Lung (tissue), 12 donors: ENCODE measurements around the gene PANK4. TPM values are rescaled to one million over a fixed set of nuclear protein-coding genes. Genes with fewer than 3 reads are reported as not detected.

ENCODE experiments used
- ATAC-seq: fragments of 200-7000 bp; cut with Tn5 transposase; one replicate; pipeline ENCODE4 v1.9.1; 2020; ENCODE audit warnings: moderate number of reproducible peaks; ENCODE audit not compliant: insufficient read depth, low FRiP score
- DNase-seq, 3 donors: peaks; one replicate each; pipeline ENCODE4 v3.0.0-alpha.2; 2013 to 2017
- H3K27ac ChIP-seq, 2 donors: one replicate each; pipeline ENCODE4 v1.5.1; 2013; ENCODE audit warnings: mild to moderate bottlenecking in 2 of 2, moderate library complexity in 2 of 2, control low read depth in 1 of 2, inconsistent platforms in 1 of 2, low read depth in 1 of 2, low read length in 1 of 2
- H3K27me3 ChIP-seq, 3 donors: one replicate each; pipeline ENCODE4 v1.5.1; 2013; ENCODE audit warnings: low read length in 2 of 3; ENCODE audit not compliant: control insufficient read depth in 3 of 3, insufficient read depth in 3 of 3
- H3K36me3 ChIP-seq, 4 donors: one replicate each; pipeline ENCODE4 v1.5.1; 2013; ENCODE audit warnings: low read length in 4 of 4, mild to moderate bottlenecking in 1 of 4, moderate library complexity in 1 of 4; ENCODE audit not compliant: control insufficient read depth in 4 of 4, insufficient read depth in 4 of 4
- H3K4me1 ChIP-seq, 5 donors: one replicate each; pipeline ENCODE4 v1.5.1; 2013; ENCODE audit warnings: low read length in 5 of 5, mild to moderate bottlenecking in 2 of 5, moderate library complexity in 1 of 5; ENCODE audit not compliant: control insufficient read depth in 5 of 5, insufficient read depth in 5 of 5
- H3K4me3 ChIP-seq: one replicate; pipeline ENCODE4 v1.5.1; 2013; ENCODE audit warnings: mild to moderate bottlenecking, control low read depth, moderate library complexity
- H3K9ac ChIP-seq, 2 donors: one replicate each; pipeline ENCODE4 v1.5.1; 2013; ENCODE audit warnings: low read length in 2 of 2, control low read depth in 1 of 2; ENCODE audit not compliant: insufficient read depth in 1 of 2
- H3K9me3 ChIP-seq, 4 donors: one replicate each; pipeline ENCODE4 v1.5.1; 2013; ENCODE audit warnings: low read length in 3 of 4, mild to moderate bottlenecking in 1 of 4, moderate library complexity in 1 of 4; ENCODE audit not compliant: control insufficient read depth in 4 of 4, insufficient read depth in 3 of 4
- WGBS, 2 donors: extraction: QIAGEN DNeasy Blood & Tissue Kit; methylation state at CpG; one replicate each; pipeline ENCODE4 v1.1.7; 2013; 5-methylcytosine and 5-hydroxymethylcytosine counted together
- polyA plus RNA-seq, 2 donors: library from polyadenylated mRNA; stranded (reverse); fragments of 200-250 nt; gene quantifications; one replicate each; pipeline ENCODE4 v1.2.1, GENCODE V29; 2013
- total RNA-seq, 2 donors: library from RNA; depleted of rRNA in 1 of 2; stranded (reverse); fragments of >200 nt in 1 of 2; gene quantifications; one replicate each; pipeline ENCODE4 v1.2.1, GENCODE V29; 2014 to 2021
- TF ChIP-seq, protein P1 (sequence below): IDR thresholded peaks from 2 replicates; pipeline ENCODE4 v1.5.1; 2012; ENCODE audit warnings: mild to moderate bottlenecking; ENCODE audit errors: control extremely low read depth, extremely low read depth
- donor health status: control.
- donor health status: control.
- donor health status: Bipolar disorder and iron deficiency.
- donor health status: healthy.
- donor health status: DM: yes; HTN: yes; CAD: no.

PANK4 gene
- total and polyA plus RNA-seq, 4 donors: 17.6 to 36.3 (median 21.7) TPM

DNA sequence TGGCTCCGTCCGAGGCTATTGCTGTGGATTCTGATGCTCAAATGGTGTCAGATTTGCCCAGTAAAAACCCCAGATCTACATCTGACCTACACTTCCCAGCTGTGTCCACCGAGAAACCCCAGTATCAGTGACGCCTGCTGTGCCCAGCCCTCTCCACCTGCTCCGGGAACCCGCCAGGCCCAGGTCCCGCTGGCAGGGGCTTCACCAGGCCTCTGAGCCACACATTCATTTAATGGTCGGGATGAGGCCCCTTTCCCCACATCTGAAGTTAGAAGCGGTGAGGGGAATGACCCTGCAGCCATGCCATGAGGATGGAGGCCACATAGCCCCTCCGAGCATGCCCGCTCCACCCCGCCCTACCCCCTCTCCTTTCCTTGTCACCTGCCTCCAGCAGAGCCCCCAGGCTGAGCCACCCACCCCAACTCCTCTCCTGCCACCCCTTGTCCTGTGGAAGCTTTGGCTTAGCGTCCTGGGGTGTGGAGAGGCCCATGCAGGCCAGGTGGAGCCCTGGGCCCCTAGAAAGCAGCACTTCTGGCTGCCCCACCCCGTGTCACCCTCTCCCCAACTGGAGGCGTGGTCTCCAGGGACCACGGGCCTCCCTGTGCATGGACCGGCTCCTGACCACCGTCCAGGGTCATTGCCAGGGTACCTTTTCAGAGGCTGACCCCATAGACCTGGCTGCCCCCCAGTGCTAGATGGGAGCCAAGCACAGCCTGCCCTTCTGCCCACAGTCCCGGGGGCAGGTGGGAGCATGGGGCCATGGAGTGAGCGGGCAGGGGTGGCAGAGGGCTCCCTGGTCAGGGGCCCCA, 37.8 kb upstream of the PANK4 start:
- H3K4me1 ChIP-seq: peaks cover 0 to 5% (median 0%) of the 10 kb centered on the region in 5 donors
- no peak overlapping the region for H3K4me3 ChIP-seq
- H3K27ac ChIP-seq: no peak overlapping the region
- H3K36me3 ChIP-seq: peaks cover 0 to 45% (median 0%) of the 10 kb centered on the region in 4 donors
- ATAC-seq: no peak
- no peak for DNase-seq
- no peaks in the 10 kb centered on the region for H3K9me3 ChIP-seq
- H3K9ac ChIP-seq: no peak overlapping the region
- no peaks in the 10 kb centered on the region for H3K27me3 ChIP-seq
- WGBS, 2 donors: 87% methylated on average over 20 of the region's 20 CpGs
- TF ChIP-seq, protein P1, sequence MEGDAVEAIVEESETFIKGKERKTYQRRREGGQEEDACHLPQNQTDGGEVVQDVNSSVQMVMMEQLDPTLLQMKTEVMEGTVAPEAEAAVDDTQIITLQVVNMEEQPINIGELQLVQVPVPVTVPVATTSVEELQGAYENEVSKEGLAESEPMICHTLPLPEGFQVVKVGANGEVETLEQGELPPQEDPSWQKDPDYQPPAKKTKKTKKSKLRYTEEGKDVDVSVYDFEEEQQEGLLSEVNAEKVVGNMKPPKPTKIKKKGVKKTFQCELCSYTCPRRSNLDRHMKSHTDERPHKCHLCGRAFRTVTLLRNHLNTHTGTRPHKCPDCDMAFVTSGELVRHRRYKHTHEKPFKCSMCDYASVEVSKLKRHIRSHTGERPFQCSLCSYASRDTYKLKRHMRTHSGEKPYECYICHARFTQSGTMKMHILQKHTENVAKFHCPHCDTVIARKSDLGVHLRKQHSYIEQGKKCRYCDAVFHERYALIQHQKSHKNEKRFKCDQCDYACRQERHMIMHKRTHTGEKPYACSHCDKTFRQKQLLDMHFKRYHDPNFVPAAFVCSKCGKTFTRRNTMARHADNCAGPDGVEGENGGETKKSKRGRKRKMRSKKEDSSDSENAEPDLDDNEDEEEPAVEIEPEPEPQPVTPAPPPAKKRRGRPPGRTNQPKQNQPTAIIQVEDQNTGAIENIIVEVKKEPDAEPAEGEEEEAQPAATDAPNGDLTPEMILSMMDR: no peak

DNA sequence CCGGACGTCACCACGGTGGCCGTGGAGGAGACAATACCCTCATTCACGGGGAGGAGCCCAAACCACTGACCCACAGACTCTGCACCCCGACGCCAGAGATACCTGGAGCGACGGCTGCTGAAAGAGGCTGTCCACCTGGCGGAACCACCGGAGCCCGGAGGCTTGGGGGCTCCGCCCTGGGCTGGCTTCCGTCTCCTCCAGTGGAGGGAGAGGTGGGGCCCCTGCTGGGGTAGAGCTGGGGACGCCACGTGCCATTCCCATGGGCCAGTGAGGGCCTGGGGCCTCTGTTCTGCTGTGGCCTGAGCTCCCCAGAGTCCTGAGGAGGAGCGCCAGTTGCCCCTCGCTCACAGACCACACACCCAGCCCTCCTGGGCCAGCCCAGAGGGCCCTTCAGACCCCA, 36.8 kb upstream of the PANK4 start:
- TF ChIP-seq, protein P1: no peak
- no peak for DNase-seq
- ATAC-seq: no peak

DNA sequence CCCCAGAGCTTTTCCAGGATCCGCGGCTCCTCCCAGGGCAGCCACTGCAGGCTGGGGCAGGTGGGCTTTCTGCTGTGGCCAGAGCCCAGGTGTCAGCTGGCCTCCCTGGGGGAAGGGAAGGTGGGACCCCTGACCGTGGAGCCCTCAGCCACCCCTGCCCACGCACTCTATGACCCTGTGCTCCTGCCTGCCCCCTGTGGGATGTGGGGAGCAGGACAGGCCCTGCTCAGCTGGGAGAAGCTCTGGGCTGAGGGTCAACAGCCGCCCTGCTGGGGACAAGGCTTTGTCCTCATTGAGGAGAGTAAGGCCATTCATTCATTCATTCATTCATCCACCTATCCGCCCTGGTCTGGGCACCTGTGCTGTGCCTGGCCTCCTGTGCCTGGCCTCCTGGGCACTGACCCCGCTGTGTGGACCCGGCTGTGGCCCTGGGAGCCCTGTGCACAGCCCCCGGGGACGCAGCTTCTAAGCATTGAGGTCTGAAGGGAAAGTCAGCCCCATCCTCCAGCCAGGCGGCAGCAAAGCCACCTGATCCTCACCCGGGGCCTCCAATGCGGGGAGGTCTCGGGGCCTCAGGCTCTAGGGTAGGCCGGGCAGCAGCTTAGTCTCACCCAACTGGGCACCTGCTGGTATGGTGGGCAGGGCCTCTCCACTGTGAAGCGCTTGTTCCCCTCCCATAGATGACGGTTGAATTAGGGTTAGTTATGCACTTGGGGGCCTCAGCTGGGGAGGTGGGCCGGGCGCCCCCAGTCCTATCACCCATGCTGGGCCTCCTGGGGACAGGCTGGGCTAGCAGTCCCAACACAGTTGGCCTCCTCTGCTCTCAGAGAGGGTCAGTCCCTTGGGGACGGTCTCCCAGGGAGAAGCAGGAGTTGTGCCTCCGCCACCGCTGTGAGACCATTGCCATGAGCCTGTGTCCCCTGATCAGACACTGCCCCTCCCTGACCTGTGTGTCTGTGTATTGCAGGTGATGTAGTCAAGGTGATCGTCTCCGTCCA, 35.8 kb upstream of the PANK4 start:
- 95% methylated on average over 24 of the region's 24 CpGs for WGBS, 2 donors

More for the DNA sequence above, 36.8 kb upstream of the PANK4 start:
- Histone ChIP-seq H3K9ac (no peak overlapping the region), H3K4me3 (no peak overlapping the region), H3K9me3 (no peaks in the 10 kb centered on the region), H3K4me1 (peaks cover 0 to 13% (median 0%) of the 10 kb centered on the region in 5 donors), H3K27ac (no peak overlapping the region), H3K36me3 (peaks cover 0 to 53% (median 0%) of the 10 kb centered on the region in 4 donors), H3K27me3 (no peaks in the 10 kb centered on the region)
- WGBS, 2 donors: 88 to 91% methylated on average over 17 to 18 of the region's 18 CpGs

More for the DNA sequence above, 35.8 kb upstream of the PANK4 start:
- ATAC-seq (no peak), DNase-seq (no peak)
- Histone ChIP-seq H3K9me3 (no peaks in the 10 kb centered on the region), H3K4me1 (peaks cover 0 to 19% (median under 1%) of the 10 kb centered on the region in 5 donors), H3K27ac (no peak overlapping the region), H3K27me3 (no peaks in the 10 kb centered on the region), H3K9ac (no peak overlapping the region), H3K4me3 (no peak overlapping the region), H3K36me3 (peaks cover 0 to 55% (median 0%) of the 10 kb centered on the region in 4 donors)
- TF ChIP-seq, protein P1: no peak
